NK-92 treated with Interleukin-12 subunit alpha and Interleukin-12 subunit beta, amount 100 ng/mL, for 24 hours (cell line): Measurements from ENCODE around the gene RABGEF1.

Experiments
- DNase-seq: peaks from one replicate; lab custom pipeline; 2025; lab: John Stamatoyannopoulos, UW

The RABGEF1 gene

DNA sequence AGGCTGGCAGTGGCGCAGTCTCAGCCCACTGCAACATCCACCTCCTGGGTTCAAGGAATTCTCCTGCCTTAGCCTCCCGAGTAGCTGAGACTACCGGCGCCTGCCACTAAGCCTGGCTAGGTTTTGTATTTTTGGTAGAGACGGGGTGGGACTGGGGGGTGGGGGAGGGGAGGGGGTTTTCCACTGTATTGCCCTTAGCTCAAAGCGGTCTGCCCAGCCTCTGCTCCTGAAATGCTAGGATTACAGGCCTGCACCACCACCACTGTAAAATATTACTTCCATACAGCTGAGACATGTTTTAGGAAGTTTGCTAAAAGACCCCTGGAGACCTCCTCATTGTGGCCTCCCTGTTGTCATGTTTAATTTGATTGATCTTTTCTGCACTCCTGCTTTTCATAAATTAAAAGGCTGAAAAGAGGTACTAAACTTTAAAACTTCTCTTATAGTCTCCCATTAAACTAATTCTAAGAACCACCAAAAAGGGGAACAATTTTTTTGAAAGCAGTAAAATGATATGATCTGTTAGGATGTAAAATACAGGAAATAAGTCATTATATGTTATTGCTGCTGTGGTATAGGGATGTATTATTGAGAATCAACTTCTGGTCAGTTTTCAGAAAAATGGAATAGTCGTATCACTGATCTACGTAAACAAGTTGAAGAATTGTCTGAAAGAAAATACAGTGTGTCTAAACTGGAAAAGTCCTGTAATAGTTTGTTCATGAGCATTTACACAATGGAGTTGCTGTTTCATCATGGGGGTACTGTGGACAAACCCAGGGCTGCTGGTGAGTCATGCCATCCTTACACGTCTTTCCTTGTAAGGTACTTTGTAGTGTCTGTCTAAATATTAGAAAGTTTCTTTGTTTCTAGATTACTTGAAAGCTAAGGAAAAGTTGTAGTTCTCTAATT is 107.6 kb downstream of the RABGEF1 start:
- DNase-seq: peak; percentile 24

GRCh38 chr7:66859339-66859738 is 118.8 kb downstream of the RABGEF1 start:
- DNase-seq: no peak

GRCh38 chr7:66859794-66860645 is 119.5 kb downstream of the RABGEF1 start:
- DNase-seq: no peak

GRCh38 chr7:66860767-66861166 is 120.2 kb downstream of the RABGEF1 start:
- DNase-seq: no peak
